Right lobe of liver (tissue), 6 donors: ENCODE data around the gene ULK2. TPM values are rescaled to one million over a fixed set of nuclear protein-coding genes. Genes with fewer than 3 reads are reported as not detected.
"Not testable (repeated sequence)": the region's sequence is repeated elsewhere in the genome, so short reads cannot be mapped to it uniquely, and the experiment has no call there.

Source experiments
- ATAC-seq, 4 donors: fragments of 200-7000 bp; cut with Tn5 transposase; one replicate each; pipeline ENCODE4 v1.9.1; 2020; ENCODE audit warnings: mild to moderate bottlenecking in 4 of 4, moderate library complexity in 4 of 4
- DNase-seq, 3 donors: peaks; one replicate each; pipeline ENCODE4 v3.0.0-alpha.2; 2020
- H3K27ac ChIP-seq, 3 donors: fragments of 200-600 bp; one replicate each; pipeline ENCODE4 v1.8.0; 2022
- H3K27me3 ChIP-seq, 2 donors: fragments of 200-600 bp; one replicate each; pipeline ENCODE4 v1.8.0; 2022
- H3K36me3 ChIP-seq, 4 donors: fragments of 200-600 bp; sonication (generic) in 1 of 4; one replicate each; pipeline versions ENCODE4 v1.5.1 to v1.8.0; 2017 to 2022; ENCODE audit warnings: control low read depth in 1 of 4
- H3K4me1 ChIP-seq, 4 donors: fragments of 200-600 bp; sonication (generic) in 1 of 4; one replicate each; pipeline versions ENCODE4 v1.5.1 to v1.8.0; 2017 to 2022; ENCODE audit warnings: control low read depth in 1 of 4
- H3K4me3 ChIP-seq, 3 donors: fragments of 200-600 bp; one replicate each; pipeline ENCODE4 v1.8.0; 2022
- H3K9me3 ChIP-seq, 4 donors: fragments of 200-600 bp; sonication (generic) in 1 of 4; one replicate each; pipeline versions ENCODE4 v1.5.1 to v1.8.0; 2017 to 2022; ENCODE audit warnings: control low read depth in 1 of 4
- POLR2A ChIP-seq: fragments of 450-650 bp; IDR thresholded peaks from one replicate; pipeline ENCODE4 v1.6.1; 2017; ENCODE audit warnings: antibody characterized with exemption, mild to moderate bottlenecking
- WGBS: methylation state at CpG from one replicate; pipeline ENCODE4 v1.1.6; 2018; ENCODE audit warnings: low coverage, low lambda C conversion rate; ENCODE audit not compliant: insufficient coverage; ENCODE audit errors: missing lambda C conversion rate; 5-methylcytosine and 5-hydroxymethylcytosine counted together
- intact Hi-C, 2 donors: fragments of 100-400 bp; cut with DNase I; formaldehyde crosslinking; loops; one replicate each; pipeline versions ENCODE4 v1.11.2 to v1.14.1; 2022
- total RNA-seq, 6 experiments: library from RNA; depleted of rRNA in 2 of 6; stranded (reverse); fragments of >200 nt in 2 of 6; fragmentation: NEBNext Ultra II Directional in 3 of 6; extraction: Animal tissue kit (Norgen Biotek cat#: 25700) in 3 of 6; gene quantifications; one replicate each; pipeline versions ENCODE4 v1.1.0 to v1.2.4, GENCODE V29; 2016 to 2023
- TF ChIP-seq, protein P1 (sequence below), 4 donors: fragments of 200-600 bp in 3 of 4; fragments of 450-650 bp in 1 of 4; IDR thresholded peaks; one replicate each; pipeline versions ENCODE4 v1.5.1 to v1.8.0; 2016 to 2022; ENCODE audit warnings: antibody characterized with exemption in 4 of 4, mild to moderate bottlenecking in 2 of 4
- donor health status: DM: no; HTN: yes; CAD: no.
- donor health status: DM: no; HTN: no; CAD: no.
- donor health status: DM: no; HTN: no; CAD: no.
- donor health status: DM: no; HTN: yes; CAD: no.
- donor health status: DM: no; HTN: yes; CAD: no.

The ULK2 gene
- total RNA-seq, 6 experiments from 2014 or later: 3.5 to 6.1 (median 4.8) TPM

GRCh38 chr17:19874256-19874655, 6.5 kb upstream of the ULK2 start:
- no peak overlapping the region for H3K4me3 ChIP-seq
- no peaks in the 10 kb centered on the region for H3K4me1 ChIP-seq
- intact Hi-C loops: no loop called here
- H3K27ac ChIP-seq: no peak overlapping the region
- H3K9me3 ChIP-seq: no peaks in the 10 kb centered on the region
- no peaks in the 10 kb centered on the region for H3K27me3 ChIP-seq
- ATAC-seq: no peak
- 80% methylated on average over 6 of the region's 10 CpGs for WGBS
- no peaks in the 10 kb centered on the region for H3K36me3 ChIP-seq
- no peak for DNase-seq
- TF ChIP-seq POLR2A: no peak
- TF ChIP-seq, protein P1, sequence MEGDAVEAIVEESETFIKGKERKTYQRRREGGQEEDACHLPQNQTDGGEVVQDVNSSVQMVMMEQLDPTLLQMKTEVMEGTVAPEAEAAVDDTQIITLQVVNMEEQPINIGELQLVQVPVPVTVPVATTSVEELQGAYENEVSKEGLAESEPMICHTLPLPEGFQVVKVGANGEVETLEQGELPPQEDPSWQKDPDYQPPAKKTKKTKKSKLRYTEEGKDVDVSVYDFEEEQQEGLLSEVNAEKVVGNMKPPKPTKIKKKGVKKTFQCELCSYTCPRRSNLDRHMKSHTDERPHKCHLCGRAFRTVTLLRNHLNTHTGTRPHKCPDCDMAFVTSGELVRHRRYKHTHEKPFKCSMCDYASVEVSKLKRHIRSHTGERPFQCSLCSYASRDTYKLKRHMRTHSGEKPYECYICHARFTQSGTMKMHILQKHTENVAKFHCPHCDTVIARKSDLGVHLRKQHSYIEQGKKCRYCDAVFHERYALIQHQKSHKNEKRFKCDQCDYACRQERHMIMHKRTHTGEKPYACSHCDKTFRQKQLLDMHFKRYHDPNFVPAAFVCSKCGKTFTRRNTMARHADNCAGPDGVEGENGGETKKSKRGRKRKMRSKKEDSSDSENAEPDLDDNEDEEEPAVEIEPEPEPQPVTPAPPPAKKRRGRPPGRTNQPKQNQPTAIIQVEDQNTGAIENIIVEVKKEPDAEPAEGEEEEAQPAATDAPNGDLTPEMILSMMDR (IDR thresholded peaks at IDR 0.05): no peak

DNA sequence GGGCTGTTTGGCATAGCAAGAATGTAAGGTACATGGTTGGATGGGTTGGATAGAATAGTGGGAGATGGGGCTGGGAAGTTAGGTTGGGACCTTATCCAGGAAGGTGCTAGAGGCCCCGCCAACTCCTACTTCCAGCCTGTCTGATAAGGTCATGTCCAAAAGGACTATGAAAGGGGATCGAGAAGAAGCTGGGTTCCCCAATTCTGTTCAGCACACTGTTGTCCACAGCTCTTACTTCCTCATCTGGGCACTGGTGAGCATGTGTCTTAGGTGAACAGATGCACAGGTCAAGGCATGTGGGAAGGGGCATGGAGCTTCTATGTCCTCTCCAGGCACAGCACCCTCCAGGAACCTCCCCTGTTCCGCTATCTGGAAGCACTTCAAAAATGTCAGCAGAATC, 5.6 kb upstream of the ULK2 start:
- DNase-seq (no peak), ATAC-seq (peak in 1 of 4 donors; percentile 13)
- intact Hi-C loops: no loop called here
- 100% methylated on average over 2 of the region's 3 CpGs for WGBS
- TF ChIP-seq POLR2A: no peak
- TF ChIP-seq, protein P1 (IDR thresholded peaks at IDR 0.05): no peak
- Histone ChIP-seq H3K4me1 (no peaks in the 10 kb centered on the region), H3K4me3 (no peak overlapping the region), H3K27ac (no peak overlapping the region), H3K36me3 (no peaks in the 10 kb centered on the region), H3K27me3 (no peaks in the 10 kb centered on the region), H3K9me3 (no peaks in the 10 kb centered on the region)

DNA sequence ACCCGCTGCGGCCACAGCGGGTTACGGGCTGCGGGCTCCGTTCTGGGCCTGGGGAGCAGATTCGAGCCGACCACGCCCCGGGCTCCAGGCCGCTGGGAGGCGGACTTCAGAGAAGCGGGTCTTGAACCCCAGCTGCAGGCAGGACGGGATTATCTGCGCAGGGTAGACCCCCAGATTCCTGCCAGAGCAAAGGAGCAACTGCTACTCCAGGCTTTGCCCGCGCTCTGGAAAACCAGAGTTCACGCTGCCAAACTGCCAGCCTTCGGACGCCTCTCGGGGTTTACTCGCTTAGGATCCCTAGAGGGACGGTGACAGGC, 301 bp upstream of the ULK2 start:
- ATAC-seq (no peak), DNase-seq (no peak)
- Histone ChIP-seq H3K9me3 (no peaks in the 10 kb centered on the region), H3K36me3 (no peaks in the 10 kb centered on the region), H3K27me3 (no peaks in the 10 kb centered on the region), H3K27ac (peak overlapping the region in 1 of 3 donors; percentile 40), H3K4me1 (peaks cover 0 to 4% (median 0%) of the 10 kb centered on the region in 4 donors), H3K4me3 (peak overlapping the region; percentile 73 to 75 (median 74))
- TF ChIP-seq, protein P1 (IDR thresholded peaks at IDR 0.05): peak in 1 of 4 donors; percentile 2
- TF ChIP-seq POLR2A: no peak
- intact Hi-C loops: no loop called here
- WGBS: 78% methylated on average over 5 of the region's 23 CpGs

- DNase-seq (peak; percentile 76 to 83 (median 81)), ATAC-seq (peak; percentile 85 to 90 (median 87))
- Histone ChIP-seq H3K4me1 (peaks cover 0 to 4% (median 0%) of the 10 kb centered on the region in 4 donors), H3K27ac (peak overlapping the region; percentile 40 to 79 (median 58)), H3K4me3 (peak overlapping the region; percentile 73 to 75 (median 74)), H3K9me3 (no peaks in the 10 kb centered on the region), H3K27me3 (no peaks in the 10 kb centered on the region), H3K36me3 (no peaks in the 10 kb centered on the region)
- WGBS: 3% methylated on average over 6 of the region's 27 CpGs
- TF ChIP-seq, protein P1 (IDR thresholded peaks at IDR 0.05): peak; percentile 13 to 44 (median 34)
- TF ChIP-seq POLR2A: no peak
- intact Hi-C loops: no loop called here
Observed at GRCh38 chr17:19867079-19867328, 732 bp downstream of the ULK2 start.

GRCh38 chr17:19865021-19865420, 2.7 kb downstream of the ULK2 start:
- Histone ChIP-seq H3K27me3 (no peaks in the 10 kb centered on the region), H3K4me3 (no peak overlapping the region), H3K4me1 (peaks cover 0 to 4% (median 0%) of the 10 kb centered on the region in 4 donors), H3K27ac (no peak overlapping the region), H3K9me3 (no peaks in the 10 kb centered on the region), H3K36me3 (no peaks in the 10 kb centered on the region)
- WGBS: 80% methylated on average over 3 of the region's 3 CpGs
- TF ChIP-seq, protein P1 (IDR thresholded peaks at IDR 0.05): no peak
- no peak for TF ChIP-seq POLR2A
- intact Hi-C loops: no loop called here
- no peak for DNase-seq
- ATAC-seq: no peak

GRCh38 chr17:19860647-19861177, 7.0 kb downstream of the ULK2 start:
- H3K4me1 ChIP-seq, H3K27ac ChIP-seq, intact Hi-C loops, H3K36me3 ChIP-seq, H3K27me3 ChIP-seq, ATAC-seq, H3K9me3 ChIP-seq, H3K4me3 ChIP-seq, DNase-seq: not testable (repeated sequence)
- 97% methylated on average over 9 of the region's 9 CpGs for WGBS
